GM19468 (cell line): ENCODE results near the gene MSGN1.
A peak's percentile ranks its signal among the peaks of the same experiment; 100 is the strongest.
"Not testable (repeated sequence)": the region's sequence is repeated elsewhere in the genome, so short reads cannot be mapped to it uniquely, and the experiment has no call there.

Source experiments
- ATAC-seq: cut with Tn5 transposase; IDR thresholded peaks from one replicate; pipeline ENCODE4 v1.9.1; 2021; ENCODE audit warnings: mild to moderate bottlenecking, moderate library complexity, moderate number of reproducible peaks; ENCODE audit not compliant: unreplicated experiment; ENCODE audit errors: extremely low read depth

Gene MSGN1

DNA sequence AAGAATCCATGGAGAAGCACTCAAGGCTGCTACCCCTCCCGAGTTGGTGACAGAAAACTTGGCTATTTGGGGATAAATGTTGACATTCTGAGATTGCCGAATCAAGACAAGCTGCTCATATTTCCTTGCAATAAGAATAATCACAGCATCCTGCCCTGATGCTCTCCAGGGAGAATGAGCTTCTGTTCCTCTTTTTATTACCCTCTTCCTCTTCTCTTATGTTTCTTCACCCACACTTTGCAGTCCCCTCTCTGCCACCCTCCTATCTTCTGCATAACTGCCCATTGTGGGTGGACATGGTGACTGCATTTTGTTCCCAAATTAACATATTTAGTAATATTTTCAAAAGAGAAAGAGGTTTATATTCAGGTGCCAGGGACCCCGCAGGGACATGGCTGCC, 11.9 kb upstream of the MSGN1 start:
- no peak for ATAC-seq

DNA sequence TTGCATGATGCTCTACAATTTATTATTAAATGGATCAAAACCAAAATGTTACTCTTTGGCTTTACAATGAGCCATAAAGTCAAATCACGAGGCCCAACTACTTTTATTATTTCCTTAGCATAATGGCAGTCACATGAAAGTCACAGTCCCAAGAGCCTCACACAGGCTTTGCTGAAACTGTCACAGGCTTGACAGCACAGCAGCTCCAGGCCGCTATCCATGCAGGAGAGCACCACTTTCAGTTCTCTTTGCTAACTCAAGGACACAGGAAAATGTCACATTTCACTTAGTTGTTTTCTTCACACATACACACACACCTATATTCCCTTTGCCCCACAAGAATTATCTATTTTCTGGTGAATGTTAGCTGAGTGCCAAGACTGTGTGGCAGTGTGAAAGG, 11.1 kb upstream of the MSGN1 start:
- ATAC-seq = no peak

DNA sequence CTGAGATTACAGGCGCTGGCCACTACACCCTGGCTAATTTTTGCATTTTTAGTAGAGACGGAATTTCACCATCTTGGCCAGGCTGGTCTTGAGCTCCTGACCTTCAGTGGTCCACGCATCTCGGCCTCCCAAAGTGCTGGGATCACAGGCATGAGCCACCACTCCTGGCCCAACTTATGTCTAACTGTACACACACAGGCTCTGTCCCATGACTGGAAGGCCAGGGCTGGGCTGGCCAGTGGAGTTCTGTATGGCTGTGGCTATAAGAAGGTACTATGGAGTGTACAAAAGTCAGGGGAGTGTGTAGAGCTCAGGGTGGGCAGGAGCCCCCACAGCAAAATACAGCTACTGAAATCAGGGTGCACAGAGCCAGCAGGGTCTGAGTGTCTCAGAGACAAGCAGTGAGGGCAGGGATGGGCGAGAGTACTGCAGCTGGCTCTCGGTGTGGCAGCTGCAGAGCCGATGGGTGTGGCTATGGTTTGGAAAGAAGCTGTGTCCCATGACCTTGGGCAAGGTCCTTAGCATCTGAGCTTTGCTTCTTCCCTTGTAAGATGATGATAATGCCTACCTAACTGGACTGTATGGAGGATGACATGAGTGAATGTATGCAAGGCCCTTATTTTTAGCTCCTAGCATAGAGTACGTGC, 10.4 kb upstream of the MSGN1 start:
- no peak for ATAC-seq

DNA sequence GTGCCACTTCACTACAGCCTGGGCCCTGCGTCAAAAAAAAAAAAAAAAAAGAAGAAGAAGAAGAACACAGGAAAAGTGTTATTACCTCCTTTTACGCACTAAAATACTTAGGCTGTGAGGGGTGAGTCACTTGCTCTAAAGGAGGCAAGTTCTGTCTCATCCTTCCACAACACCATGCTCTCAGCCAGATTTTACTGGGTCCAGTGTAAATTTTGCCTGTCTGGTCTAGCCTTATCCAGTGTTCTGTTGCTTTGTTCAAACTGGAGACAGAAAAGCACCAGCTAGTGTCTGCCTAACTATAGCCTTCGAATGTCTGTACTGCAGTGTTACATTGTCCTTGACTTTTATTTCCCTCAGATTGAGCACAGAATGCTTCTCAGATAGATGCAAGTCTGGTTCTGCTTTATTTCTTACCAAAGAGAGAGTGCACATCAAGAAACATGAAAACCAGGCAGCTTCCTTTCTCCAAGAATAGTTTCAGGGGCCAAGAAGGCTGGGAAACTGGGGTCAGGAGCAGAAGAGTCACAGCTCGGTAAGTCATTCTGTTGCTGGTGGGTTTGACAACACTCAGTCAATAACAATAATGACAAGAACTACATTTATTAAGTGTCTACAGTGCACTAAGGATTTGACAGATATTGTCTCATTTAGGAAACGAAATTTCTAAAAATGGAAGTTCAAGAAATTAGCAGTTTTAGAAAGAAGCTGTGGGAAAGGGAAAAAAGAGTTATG, 3.1 kb upstream of the MSGN1 start:
- peak; percentile 16 for ATAC-seq

DNA sequence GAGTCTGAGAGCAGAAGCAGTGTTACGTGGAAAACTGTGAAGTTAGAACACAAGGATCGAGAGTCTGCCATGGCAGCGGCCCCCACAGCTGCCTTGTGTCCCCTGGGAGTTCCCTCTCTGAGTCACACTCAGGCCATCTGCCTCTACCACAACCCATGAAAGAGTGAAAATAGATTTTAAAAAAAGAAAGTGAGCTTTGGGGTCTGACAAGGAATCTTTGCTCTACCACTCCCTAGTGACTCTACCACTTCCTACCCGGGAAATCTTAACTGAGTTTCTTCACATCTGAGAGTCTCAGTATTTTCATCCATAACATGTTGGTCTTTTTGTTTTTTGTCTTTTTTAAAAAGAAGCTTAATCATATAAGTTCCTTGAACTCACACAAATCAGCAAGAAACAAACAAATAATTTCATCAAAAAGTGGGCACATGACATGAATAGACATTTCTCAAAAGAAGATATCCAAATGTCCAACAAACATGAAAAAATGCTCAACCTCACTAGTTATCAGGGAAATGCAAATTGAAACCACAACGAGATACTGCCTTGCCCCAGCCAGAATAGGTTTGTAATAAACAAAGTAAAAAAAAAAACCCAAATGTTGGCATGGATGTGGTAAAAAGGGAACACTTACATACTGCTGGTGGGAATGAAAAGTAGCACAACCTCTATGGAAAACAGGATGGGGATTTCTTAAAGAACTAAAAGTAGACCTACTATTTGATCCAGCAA, 2.4 kb upstream of the MSGN1 start:
- peak; percentile 78 for ATAC-seq

DNA sequence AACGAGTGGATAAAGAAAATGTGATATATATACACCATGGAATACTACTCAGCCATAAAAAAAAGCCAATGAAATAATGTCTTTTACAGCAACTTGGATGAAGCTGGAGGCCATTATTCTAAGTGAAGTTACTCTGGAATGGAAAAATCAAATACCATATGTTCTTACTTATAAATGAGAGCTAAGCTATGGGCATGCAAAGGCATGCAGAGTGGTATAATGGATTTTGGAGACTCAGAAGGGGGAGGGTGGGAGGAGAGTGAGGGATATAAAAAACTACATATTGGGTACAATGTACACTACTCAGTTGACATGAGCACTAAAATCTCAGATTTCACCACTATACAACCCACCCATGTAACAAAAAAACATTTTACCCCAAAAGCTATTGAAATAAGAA, 1.7 kb upstream of the MSGN1 start:
- ATAC-seq = no peak

DNA sequence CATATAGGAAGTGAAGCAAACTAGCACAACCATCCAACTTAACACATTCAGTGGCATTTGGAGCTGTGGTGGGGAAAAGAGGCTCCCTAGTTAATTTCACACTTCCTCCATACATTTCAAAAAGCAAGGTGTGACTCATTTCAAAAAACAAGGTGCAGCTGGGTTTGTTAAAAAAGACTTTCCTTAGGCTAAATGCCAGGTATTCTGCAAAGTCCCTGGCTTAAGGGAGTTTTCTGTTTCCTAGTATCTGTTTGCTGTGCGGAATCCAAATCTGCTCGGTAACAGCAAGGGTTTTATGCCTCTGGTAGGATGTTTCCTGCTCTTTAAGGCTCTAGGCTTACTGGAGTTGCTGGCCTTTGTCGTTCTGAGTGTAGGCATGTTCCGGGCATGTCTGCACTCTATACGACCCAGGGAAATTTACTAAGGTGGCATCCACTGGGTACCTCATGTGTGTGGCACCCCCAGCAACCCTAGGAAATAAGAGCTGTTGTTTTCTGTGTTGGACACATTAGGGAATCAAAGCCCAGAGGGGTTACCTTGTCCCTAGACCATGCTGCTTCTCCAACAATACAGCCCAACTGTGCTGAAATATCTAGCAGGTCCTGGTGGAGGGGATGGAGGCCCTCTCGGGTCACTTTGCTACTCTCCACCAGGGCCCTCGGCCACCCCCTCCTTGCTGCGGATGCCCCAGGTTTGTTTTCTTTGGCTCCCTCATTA, 634 bp upstream of the MSGN1 start:
- ATAC-seq = no peak

DNA sequence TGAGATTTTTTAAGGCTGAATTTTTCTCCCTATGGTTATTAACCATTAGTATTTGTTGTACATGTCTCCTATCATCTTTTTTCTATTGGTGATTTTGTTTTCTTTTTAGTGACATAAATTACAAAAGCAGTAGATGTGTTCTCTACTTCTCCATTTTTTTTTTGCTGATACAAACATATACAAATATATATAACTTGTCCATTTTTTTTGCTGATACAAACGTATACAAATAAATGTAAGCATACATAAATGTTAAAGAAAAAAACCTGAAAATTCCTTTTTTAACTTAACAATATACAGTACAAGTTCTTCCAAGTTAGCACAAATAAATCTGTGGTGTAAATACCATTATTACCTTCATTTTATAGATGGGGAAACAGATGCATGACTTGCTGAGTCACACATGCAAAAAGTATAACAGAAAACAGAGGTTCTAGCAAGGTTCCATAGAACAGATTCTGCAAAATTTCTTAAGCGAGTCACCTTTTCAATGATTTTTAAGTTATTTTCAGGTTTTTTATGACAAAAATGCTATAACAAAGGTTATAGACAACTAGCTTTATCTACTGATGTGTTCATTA, 2.1 kb downstream of the MSGN1 start:
- ATAC-seq = no peak

DNA sequence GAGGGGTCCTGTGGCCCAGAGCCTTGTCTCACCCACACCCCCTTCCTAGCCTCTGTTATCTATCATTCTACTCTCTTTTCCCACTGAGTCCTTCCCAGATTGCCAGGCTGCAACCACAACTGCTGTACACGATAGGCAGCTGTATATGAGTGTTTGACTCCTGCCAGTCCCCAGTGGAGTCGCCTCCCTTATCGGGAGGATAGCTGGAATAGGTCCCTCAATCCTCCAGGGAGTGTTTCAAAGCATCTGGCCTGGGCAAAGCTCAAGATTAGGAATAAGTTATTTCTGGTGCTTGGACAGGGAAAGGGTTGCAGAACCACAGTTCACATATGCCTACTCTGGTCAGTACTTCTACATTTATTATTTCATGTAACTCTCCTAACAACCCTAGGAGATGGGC, 4.8 kb downstream of the MSGN1 start:
- no peak for ATAC-seq

DNA sequence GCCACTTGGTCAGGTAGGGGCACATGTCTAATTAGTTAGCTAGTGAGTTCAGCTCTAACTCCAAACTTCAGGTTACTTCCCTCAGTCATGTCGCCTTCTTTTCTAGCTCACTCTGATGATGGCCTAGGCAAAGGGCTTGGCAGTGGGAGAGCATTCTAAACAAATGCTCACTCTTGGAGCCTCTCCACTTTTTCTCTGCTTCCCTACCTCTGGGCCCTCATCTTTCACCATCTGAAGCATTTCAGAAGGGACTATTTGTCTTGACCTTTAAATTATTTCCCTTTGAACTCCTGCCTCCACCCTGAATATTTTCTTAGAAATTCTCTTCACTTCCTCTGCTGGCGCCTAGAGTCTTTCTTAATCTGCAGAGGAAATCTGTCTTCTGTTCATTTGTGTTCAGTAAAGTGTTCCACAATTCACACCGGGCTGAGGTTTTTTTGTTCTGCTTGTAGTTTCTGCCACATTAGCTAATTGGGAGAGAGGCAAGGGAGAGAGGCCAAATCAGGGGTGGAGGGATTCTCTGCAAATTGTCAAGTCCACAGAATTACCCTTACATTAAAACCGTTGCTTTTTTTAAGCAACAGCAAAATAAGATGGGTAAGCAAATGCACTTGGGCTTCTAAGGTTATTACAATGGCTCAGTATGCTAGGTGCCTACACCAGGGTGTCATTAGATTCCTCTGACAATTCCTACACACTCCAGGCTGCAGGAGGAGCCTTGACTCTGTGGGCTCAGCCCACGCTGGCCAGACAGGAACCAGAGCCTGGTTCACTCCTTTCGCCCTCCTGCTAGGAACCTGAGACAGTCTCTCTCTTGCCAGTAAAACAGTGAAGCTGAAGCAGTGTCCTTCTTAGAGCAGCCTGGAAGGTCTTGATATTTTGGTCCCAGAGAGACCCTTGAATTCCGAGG, 5.5 kb downstream of the MSGN1 start:
- ATAC-seq = no peak

DNA sequence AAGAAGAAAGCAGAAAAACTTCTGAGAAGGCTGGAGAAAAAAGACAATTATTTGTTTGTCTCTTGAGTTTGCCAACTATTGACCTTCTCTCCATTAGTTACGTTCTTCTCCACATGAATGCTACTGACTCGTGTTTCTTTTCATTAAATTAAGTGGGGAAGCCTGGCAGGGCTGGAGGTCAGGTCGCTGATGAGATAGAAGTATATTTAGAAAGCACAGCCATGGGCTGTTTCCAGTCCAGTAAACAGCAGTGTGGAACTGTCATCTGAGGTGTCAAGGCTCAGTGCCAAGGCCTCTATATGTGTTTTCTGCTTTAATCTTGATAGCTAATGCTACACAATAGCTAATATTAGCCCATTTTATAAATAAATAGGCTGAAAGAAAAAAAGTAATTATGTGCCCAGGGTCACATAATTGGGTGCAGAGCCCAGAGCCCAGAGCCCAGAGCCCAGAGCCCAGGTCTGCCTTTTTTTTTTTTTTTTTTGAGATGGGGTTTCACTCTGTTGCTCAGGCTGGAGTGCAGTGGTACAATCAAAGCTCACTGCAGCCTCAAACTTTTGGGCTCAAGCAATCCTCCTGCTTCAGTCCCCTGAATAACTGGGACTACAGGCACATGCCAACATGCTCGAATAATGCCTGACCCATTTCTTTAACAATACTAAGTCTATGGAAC, 6.3 kb downstream of the MSGN1 start:
- peak; percentile 55 for ATAC-seq

DNA sequence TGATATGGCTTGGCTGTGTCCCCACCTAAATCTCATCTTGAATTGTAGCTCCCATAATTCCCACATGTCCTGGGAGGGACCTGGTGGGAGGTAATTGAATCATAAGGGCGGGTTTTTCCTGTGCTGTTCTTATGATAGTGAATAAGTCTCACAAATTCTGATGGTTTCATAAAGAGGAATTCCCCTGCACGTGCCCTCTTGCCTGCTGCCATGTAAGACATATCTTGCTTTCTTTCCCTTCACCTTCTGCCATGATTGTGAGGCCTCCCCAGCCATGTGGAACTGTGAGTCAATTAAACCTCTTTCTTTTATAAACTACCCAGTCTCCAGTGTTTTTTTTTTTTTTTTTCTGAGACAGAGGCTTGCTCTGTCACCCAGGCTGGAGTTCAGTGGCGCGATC, 7.4 kb downstream of the MSGN1 start:
- ATAC-seq = not testable (repeated sequence)

DNA sequence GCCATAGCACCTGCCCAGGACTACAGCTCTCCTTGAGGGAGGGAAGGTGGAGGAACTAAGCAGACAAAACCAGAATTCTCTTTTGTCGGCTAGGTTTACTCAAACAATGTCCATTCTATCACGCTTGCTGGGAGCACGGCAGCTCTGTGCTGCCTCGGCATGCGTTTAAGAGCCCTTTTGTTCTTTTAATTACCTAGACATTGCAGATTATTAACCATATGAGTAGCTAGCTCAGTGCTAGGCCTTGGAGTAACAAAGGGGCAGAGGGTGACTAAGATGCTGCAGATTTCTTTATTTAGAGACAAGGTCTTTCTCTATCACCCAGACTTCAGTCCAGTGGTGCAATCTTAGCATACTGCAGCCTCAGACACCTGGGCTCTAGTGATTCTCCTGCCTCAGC, 11.1 kb downstream of the MSGN1 start:
- ATAC-seq = no peak

DNA sequence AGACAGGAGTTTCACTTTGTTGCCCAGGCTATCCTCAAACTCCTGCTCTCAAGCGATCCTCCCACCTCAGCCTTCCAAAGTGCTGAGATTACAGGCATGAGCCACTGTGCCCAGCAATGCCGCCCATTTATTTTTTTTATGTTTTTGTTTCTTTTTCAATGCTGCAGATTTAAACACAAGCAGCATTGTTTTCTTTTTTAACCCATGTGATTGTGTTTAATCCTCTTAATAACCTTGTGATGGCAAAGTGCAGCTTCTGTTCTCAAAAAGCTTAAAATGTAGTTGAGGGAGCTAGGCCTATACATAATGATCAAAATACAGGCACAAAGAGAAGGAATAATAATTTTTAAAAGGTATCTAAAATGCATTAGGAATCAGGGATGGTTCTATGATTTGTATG, 11.5 kb downstream of the MSGN1 start:
- no peak for ATAC-seq

DNA sequence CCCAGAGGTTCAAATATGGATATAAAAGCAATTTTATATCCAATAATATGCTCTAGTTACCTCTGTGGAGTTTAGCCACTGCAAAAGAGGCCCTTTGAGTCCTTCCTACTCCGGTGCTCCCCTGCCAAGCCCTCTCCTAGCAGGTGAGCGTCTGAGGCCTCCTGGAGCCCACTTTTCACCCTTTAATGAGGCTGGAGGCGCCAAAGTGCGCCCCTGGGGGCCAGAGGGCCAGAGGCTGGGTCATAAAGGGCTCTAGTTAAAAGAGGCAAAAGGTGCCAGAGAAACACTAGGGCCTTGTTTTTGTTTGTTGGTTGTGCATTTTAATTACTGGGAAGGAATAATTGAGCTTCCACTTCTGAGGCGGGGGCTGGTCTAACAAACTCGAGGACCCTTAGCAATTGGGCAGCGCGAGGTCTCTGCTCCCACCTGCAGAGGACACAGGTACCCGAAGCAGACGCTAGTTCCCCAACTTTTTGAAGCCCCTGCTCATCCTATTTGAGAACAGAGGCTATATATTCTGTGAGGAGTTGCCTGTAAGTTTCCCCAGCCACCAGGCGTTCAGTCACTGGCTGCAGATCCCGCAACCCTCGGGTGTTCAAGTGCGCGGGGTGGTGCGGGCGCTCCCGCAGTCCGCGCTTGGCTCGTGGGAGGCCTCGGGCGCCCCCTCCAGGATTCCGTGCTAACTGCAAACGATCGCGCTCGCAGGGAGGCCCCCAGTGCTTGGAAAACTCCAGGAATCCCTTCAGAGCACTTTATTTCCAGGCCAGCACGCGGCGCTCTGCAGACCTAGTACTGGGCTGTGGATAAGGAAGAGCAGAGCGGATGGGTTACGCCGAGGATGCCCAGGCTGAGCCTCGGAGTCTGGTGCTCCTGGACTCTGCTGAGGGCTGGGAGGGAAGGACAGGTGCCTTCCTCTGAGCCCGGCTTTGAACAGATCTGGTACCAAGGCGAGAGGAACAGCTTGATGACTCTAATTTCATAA, 14.1 kb downstream of the MSGN1 start:
- ATAC-seq = peak; percentile 65

DNA sequence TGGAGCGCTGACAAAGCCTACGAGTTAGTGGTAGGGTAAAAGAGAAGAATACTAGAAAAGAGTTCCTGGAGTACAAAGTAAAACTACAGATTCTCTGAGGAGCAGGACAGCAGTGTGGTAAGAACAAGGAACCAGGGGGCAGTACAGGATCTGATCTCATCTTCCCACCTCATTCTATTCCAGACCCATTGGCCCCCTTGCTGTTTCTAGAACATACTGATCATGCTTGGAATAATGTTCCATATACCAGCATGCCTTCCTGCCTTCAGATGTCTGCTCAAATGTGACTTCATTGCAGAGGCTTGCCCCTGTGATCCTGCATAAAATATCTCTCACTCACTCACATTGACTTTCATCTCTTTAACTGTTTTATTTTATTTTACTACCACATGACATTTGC, 19.3 kb downstream of the MSGN1 start:
- ATAC-seq = no peak

DNA sequence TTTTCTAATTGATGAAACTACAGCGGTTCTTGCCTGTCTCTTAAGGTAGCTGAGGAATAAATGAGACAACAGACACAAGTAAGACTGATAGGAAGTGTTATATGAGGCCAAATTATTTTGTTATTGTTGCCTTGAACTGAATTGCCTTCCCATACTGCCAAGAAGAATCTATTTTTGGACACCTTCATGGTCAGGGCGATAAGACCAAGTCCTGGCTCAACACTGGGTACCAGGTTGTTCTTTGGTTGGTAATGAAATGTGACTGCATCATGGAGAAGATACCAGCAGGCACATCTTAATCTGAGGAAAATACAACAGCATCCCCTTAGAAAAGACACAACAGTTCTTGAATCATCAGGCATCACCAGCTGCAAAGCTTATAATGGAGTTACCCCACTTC, 23.7 kb downstream of the MSGN1 start:
- no peak for ATAC-seq

DNA sequence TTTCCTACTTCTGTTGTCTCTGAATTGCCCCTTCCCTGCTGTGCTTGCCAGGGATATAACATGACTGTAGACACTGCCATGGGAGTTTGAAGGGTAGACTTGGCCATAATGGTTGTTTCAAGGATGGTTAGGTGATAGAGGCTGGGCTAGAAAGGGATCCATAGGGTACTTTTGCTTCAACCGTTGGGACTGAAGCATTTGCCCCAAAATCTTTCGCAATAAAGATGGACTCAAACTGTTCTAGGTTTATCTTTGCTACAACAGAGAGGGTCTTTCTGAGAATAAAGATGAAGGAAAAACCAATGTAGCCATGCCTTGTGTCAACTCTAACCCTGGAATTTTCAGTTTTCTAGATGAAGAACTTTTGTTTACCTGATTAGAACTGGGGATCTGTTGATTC, 27.2 kb downstream of the MSGN1 start:
- ATAC-seq = no peak
